ENCODE results near the gene KLHL29.

DNA sequence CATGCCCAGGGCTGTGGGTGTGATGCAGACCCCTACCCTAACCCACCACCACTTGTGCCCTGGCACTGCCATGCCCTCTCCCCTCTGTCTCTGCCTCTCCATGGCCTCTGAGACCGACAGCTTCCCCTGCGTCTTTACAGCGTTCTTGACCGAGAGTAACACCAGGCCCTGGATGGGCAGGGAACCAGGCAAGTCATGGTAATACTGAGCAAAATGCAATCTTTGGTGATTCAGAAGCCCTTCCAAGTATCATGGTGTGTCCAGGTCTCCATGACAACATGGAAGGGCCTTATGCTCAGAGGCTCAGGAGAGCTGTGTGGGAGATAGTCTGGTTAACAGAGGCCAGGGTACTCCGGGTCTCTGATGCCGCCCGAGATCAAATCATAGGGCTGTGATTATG lies 176.1 kb downstream of the KLHL29 start:
- TF ChIP-seq, protein P1, sequence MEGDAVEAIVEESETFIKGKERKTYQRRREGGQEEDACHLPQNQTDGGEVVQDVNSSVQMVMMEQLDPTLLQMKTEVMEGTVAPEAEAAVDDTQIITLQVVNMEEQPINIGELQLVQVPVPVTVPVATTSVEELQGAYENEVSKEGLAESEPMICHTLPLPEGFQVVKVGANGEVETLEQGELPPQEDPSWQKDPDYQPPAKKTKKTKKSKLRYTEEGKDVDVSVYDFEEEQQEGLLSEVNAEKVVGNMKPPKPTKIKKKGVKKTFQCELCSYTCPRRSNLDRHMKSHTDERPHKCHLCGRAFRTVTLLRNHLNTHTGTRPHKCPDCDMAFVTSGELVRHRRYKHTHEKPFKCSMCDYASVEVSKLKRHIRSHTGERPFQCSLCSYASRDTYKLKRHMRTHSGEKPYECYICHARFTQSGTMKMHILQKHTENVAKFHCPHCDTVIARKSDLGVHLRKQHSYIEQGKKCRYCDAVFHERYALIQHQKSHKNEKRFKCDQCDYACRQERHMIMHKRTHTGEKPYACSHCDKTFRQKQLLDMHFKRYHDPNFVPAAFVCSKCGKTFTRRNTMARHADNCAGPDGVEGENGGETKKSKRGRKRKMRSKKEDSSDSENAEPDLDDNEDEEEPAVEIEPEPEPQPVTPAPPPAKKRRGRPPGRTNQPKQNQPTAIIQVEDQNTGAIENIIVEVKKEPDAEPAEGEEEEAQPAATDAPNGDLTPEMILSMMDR (conservative IDR thresholded peaks at IDR 0.05; ENCODE audit: low read depth, low read length) = no peak
- no peak for TF ChIP-seq EZH2 (IDR thresholded peaks at IDR 0.05; ENCODE audit: borderline replicate concordance, low read depth, low read length, poor library complexity, severe bottlenecking)
